GM23338 (cell line): ENCODE measurements around the gene HSPA9. TPM values are rescaled to one million over a fixed set of nuclear protein-coding genes. Genes with fewer than 3 reads are reported as not detected.
A peak's percentile ranks its signal among the peaks of the same experiment; 100 is the strongest.

Experiments
- ATAC-seq: fragments of 200-7000 bp; cut with Tn5 transposase; 3 replicates; pipeline ENCODE4 v1.9.1; 2020
- DNase-seq: peaks from one replicate; pipeline ENCODE4 v3.0.0-alpha.2; 2015; ENCODE audit warnings: low spot score
- H2AFZ ChIP-seq: fragments of 200-600 bp; sonication (generic); 2 replicates; pipeline ENCODE4 v1.8.0; 2016; ENCODE audit warnings: antibody characterized with exemption, mild to moderate bottlenecking, moderate library complexity
- H3F3A ChIP-seq: fragments of 200-600 bp; sonication (generic); replicated peaks from 2 replicates; pipeline ENCODE4 v1.8.0; 2017; ENCODE audit warnings: antibody characterized with exemption, mixed run types, low read depth
- H3K27ac ChIP-seq: fragments of 200-600 bp; sonication (generic); 2 replicates; pipeline ENCODE4 v1.6.1; 2016; ENCODE audit warnings: low read depth
- H3K27me3 ChIP-seq: fragments of 200-600 bp; sonication (generic); 2 replicates; pipeline ENCODE4 v1.8.0; 2016; ENCODE audit warnings: mild to moderate bottlenecking, mixed run types, moderate library complexity; ENCODE audit not compliant: insufficient read depth
- H3K36me3 ChIP-seq: fragments of 200-600 bp; sonication (generic); 2 replicates; pipeline ENCODE4 v1.8.0; 2016; ENCODE audit warnings: mild to moderate bottlenecking; ENCODE audit not compliant: insufficient read depth
- H3K4me1 ChIP-seq: fragments of 200-600 bp; sonication (generic); 2 replicates; pipeline ENCODE4 v1.8.0; 2016; ENCODE audit warnings: mild to moderate bottlenecking, moderate library complexity; ENCODE audit not compliant: insufficient read depth
- H3K4me2 ChIP-seq: fragments of 200-600 bp; sonication (generic); 2 replicates; pipeline ENCODE4 v1.7.1; 2017; ENCODE audit warnings: mixed run types
- H3K4me3 ChIP-seq: fragments of 200-600 bp; sonication (generic); 2 replicates; pipeline ENCODE4 v1.6.1; 2016; ENCODE audit warnings: mixed run types
- H3K79me2 ChIP-seq: fragments of 200-600 bp; sonication (generic); replicated peaks from 2 replicates; pipeline ENCODE4 v1.8.0; 2017; ENCODE audit warnings: mild to moderate bottlenecking; ENCODE audit not compliant: insufficient read depth
- H3K9me2 ChIP-seq: fragments of 200-600 bp; sonication (generic); 2 replicates; pipeline ENCODE4 v1.8.0; 2017; ENCODE audit not compliant: insufficient read depth
- H4K20me1 ChIP-seq: fragments of 200-600 bp; sonication (generic); replicated peaks from 2 replicates; pipeline ENCODE4 v1.8.0; 2017; ENCODE audit warnings: mild to moderate bottlenecking; ENCODE audit not compliant: insufficient read depth
- H3K27ac Mint-ChIP-seq: 2 replicates; pipeline ENCODE4 v1.8.0; 2020; ENCODE audit warnings: inconsistent platforms, mild to moderate bottlenecking, moderate library complexity, mixed read lengths
- H3K27me3 Mint-ChIP-seq: 3 replicates; pipeline ENCODE4 v1.8.0; 2022; ENCODE audit warnings: low read depth, mild to moderate bottlenecking, moderate library complexity, mixed read lengths, inconsistent platforms; ENCODE audit not compliant: insufficient read depth, poor library complexity
- H3K36me3 Mint-ChIP-seq: 3 replicates; pipeline ENCODE4 v1.8.0; 2021; ENCODE audit warnings: low read depth, mild to moderate bottlenecking, inconsistent platforms, moderate library complexity, mixed read lengths
- H3K4me1 Mint-ChIP-seq: 3 replicates; pipeline ENCODE4 v1.8.0; 2020; ENCODE audit warnings: mild to moderate bottlenecking, inconsistent platforms, mixed read lengths
- H3K4me3 Mint-ChIP-seq: 3 replicates; pipeline ENCODE4 v1.8.0; 2021; ENCODE audit warnings: moderate library complexity, mild to moderate bottlenecking, inconsistent platforms, mixed read lengths
- H3K9me3 Mint-ChIP-seq: 3 replicates; pipeline ENCODE4 v1.8.0; 2020; ENCODE audit warnings: moderate library complexity, mild to moderate bottlenecking, inconsistent platforms, mixed read lengths
- CREB1 ChIP-seq: fragments of 250-450 bp; sonication (Bioruptor Pico); IDR thresholded peaks from 2 replicates; pipeline ENCODE4 v1.5.0; 2020; ENCODE audit warnings: low read depth, mild to moderate bottlenecking, moderate library complexity
- ETS1 ChIP-seq: IDR thresholded peaks from 2 replicates; pipeline ENCODE4 v1.6.1; 2016; ENCODE audit warnings: antibody characterized with exemption
- EZH2 ChIP-seq: fragments of 200-600 bp; sonication (generic); IDR thresholded peaks from one replicate; pipeline ENCODE4 v1.8.0; 2017; ENCODE audit warnings: antibody characterized with exemption, mild to moderate bottlenecking, low read depth; ENCODE audit not compliant: unreplicated experiment
- EZH2phosphoT487 ChIP-seq: fragments of 200-600 bp; sonication (generic); IDR thresholded peaks from one replicate; pipeline ENCODE4 v1.8.1; 2018; ENCODE audit warnings: antibody characterized with exemption; ENCODE audit not compliant: unreplicated experiment
- JUNB ChIP-seq: IDR thresholded peaks from one replicate; pipeline ENCODE4 v1.6.1; 2016; ENCODE audit warnings: antibody characterized with exemption; ENCODE audit not compliant: unreplicated experiment
- NANOG ChIP-seq: IDR thresholded peaks from 2 replicates; pipeline ENCODE4 v1.6.1; 2016; ENCODE audit warnings: antibody characterized with exemption, borderline replicate concordance
- POLR2AphosphoS5 ChIP-seq: IDR thresholded peaks from 2 replicates; pipeline ENCODE4 v1.6.1; 2016; ENCODE audit warnings: antibody characterized with exemption, low read depth
- STAT1 ChIP-seq: IDR thresholded peaks from one replicate; pipeline ENCODE4 v1.6.1; 2016; ENCODE audit warnings: antibody characterized with exemption; ENCODE audit not compliant: unreplicated experiment
- ZNF114 ChIP-seq: fragments of 250-450 bp; sonication (Bioruptor Pico); IDR thresholded peaks from 2 replicates; pipeline ENCODE4 v1.5.0; 2020; ENCODE audit warnings: mild to moderate bottlenecking, moderate library complexity
- ZNF331 ChIP-seq: fragments of 250-450 bp; sonication (Bioruptor Pico); IDR thresholded peaks from 2 replicates; pipeline ENCODE4 v1.5.0; 2020; ENCODE audit warnings: low read depth, mild to moderate bottlenecking, moderate library complexity
- polyA plus RNA-seq: library from polyadenylated mRNA; unstranded; fragments of >200 nt; fragmentation: Nextera tagmentation; extraction: Ambion mirVana; gene quantifications from 2 replicates; pipeline ENCODE4 v1.2.1, GENCODE V29; 2016
- total RNA-seq: library from RNA; depleted of rRNA; stranded (reverse); fragments of >200 nt; shearing (Covaris generic); gene quantifications from 2 replicates; pipeline ENCODE4 v1.2.3, GENCODE V29; 2014
- TF ChIP-seq, protein P1 (sequence below), 2 experiments: fragments of 200-600 bp in 1 of 2; sonication (generic) in 1 of 2; conservative IDR thresholded peaks; 2 replicates each; pipeline versions ENCODE4 v1.5.1 to v1.6.1; 2016 to 2017; ENCODE audit warnings: antibody characterized with exemption in 2 of 2, low read depth in 2 of 2, mild to moderate bottlenecking in 2 of 2, moderate library complexity in 1 of 2
- TF ChIP-seq, protein P2 (sequence below): IDR thresholded peaks from one replicate; pipeline ENCODE4 v1.6.1; 2018; ENCODE audit warnings: antibody characterized with exemption; ENCODE audit not compliant: unreplicated experiment
- TF ChIP-seq, protein P3 (sequence below): fragments of 250-450 bp; sonication (Bioruptor Pico); IDR thresholded peaks from 2 replicates; pipeline ENCODE4 v1.5.0; 2020; ENCODE audit warnings: mild to moderate bottlenecking, moderate library complexity

Gene HSPA9
- total and polyA plus RNA-seq, 2 experiments from 2014 or later, result 302 to 751 TPM

- no peak overlapping the region for H3K4me2 ChIP-seq
- H3F3A ChIP-seq, result 0 out of 2 replicates have a peak, but pooled peaks cover 3% of the 10 kb centered on the region
- H3K79me2 ChIP-seq, result peaks cover 89% of the 10 kb centered on the region
- H3K4me1 Mint-ChIP-seq, result peaks cover 9% of the 10 kb centered on the region; the same call in 2 of the 3 replicates
- no peaks in the 10 kb centered on the region for H3K9me3 Mint-ChIP-seq
- no peak overlapping the region for H3K4me3 ChIP-seq
- peaks cover 25% of the 10 kb centered on the region for H3K36me3 ChIP-seq
- peaks cover 80% of the 10 kb centered on the region for H4K20me1 ChIP-seq
- peaks cover 42% of the 10 kb centered on the region for H3K36me3 Mint-ChIP-seq
- H3K9me2 ChIP-seq, result no peaks in the 10 kb centered on the region
- TF ChIP-seq STAT1, result no peak
- TF ChIP-seq ETS1, result no peak
- TF ChIP-seq, protein P1, sequence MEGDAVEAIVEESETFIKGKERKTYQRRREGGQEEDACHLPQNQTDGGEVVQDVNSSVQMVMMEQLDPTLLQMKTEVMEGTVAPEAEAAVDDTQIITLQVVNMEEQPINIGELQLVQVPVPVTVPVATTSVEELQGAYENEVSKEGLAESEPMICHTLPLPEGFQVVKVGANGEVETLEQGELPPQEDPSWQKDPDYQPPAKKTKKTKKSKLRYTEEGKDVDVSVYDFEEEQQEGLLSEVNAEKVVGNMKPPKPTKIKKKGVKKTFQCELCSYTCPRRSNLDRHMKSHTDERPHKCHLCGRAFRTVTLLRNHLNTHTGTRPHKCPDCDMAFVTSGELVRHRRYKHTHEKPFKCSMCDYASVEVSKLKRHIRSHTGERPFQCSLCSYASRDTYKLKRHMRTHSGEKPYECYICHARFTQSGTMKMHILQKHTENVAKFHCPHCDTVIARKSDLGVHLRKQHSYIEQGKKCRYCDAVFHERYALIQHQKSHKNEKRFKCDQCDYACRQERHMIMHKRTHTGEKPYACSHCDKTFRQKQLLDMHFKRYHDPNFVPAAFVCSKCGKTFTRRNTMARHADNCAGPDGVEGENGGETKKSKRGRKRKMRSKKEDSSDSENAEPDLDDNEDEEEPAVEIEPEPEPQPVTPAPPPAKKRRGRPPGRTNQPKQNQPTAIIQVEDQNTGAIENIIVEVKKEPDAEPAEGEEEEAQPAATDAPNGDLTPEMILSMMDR (conservative IDR thresholded peaks at IDR 0.05; ENCODE audit: low read depth in 2 of 2), result no peak
- no peak for TF ChIP-seq JUNB
- TF ChIP-seq, protein P2, sequence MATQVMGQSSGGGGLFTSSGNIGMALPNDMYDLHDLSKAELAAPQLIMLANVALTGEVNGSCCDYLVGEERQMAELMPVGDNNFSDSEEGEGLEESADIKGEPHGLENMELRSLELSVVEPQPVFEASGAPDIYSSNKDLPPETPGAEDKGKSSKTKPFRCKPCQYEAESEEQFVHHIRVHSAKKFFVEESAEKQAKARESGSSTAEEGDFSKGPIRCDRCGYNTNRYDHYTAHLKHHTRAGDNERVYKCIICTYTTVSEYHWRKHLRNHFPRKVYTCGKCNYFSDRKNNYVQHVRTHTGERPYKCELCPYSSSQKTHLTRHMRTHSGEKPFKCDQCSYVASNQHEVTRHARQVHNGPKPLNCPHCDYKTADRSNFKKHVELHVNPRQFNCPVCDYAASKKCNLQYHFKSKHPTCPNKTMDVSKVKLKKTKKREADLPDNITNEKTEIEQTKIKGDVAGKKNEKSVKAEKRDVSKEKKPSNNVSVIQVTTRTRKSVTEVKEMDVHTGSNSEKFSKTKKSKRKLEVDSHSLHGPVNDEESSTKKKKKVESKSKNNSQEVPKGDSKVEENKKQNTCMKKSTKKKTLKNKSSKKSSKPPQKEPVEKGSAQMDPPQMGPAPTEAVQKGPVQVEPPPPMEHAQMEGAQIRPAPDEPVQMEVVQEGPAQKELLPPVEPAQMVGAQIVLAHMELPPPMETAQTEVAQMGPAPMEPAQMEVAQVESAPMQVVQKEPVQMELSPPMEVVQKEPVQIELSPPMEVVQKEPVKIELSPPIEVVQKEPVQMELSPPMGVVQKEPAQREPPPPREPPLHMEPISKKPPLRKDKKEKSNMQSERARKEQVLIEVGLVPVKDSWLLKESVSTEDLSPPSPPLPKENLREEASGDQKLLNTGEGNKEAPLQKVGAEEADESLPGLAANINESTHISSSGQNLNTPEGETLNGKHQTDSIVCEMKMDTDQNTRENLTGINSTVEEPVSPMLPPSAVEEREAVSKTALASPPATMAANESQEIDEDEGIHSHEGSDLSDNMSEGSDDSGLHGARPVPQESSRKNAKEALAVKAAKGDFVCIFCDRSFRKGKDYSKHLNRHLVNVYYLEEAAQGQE, result no peak
- no peak for TF ChIP-seq EZH2phosphoT487
- TF ChIP-seq, protein P3, sequence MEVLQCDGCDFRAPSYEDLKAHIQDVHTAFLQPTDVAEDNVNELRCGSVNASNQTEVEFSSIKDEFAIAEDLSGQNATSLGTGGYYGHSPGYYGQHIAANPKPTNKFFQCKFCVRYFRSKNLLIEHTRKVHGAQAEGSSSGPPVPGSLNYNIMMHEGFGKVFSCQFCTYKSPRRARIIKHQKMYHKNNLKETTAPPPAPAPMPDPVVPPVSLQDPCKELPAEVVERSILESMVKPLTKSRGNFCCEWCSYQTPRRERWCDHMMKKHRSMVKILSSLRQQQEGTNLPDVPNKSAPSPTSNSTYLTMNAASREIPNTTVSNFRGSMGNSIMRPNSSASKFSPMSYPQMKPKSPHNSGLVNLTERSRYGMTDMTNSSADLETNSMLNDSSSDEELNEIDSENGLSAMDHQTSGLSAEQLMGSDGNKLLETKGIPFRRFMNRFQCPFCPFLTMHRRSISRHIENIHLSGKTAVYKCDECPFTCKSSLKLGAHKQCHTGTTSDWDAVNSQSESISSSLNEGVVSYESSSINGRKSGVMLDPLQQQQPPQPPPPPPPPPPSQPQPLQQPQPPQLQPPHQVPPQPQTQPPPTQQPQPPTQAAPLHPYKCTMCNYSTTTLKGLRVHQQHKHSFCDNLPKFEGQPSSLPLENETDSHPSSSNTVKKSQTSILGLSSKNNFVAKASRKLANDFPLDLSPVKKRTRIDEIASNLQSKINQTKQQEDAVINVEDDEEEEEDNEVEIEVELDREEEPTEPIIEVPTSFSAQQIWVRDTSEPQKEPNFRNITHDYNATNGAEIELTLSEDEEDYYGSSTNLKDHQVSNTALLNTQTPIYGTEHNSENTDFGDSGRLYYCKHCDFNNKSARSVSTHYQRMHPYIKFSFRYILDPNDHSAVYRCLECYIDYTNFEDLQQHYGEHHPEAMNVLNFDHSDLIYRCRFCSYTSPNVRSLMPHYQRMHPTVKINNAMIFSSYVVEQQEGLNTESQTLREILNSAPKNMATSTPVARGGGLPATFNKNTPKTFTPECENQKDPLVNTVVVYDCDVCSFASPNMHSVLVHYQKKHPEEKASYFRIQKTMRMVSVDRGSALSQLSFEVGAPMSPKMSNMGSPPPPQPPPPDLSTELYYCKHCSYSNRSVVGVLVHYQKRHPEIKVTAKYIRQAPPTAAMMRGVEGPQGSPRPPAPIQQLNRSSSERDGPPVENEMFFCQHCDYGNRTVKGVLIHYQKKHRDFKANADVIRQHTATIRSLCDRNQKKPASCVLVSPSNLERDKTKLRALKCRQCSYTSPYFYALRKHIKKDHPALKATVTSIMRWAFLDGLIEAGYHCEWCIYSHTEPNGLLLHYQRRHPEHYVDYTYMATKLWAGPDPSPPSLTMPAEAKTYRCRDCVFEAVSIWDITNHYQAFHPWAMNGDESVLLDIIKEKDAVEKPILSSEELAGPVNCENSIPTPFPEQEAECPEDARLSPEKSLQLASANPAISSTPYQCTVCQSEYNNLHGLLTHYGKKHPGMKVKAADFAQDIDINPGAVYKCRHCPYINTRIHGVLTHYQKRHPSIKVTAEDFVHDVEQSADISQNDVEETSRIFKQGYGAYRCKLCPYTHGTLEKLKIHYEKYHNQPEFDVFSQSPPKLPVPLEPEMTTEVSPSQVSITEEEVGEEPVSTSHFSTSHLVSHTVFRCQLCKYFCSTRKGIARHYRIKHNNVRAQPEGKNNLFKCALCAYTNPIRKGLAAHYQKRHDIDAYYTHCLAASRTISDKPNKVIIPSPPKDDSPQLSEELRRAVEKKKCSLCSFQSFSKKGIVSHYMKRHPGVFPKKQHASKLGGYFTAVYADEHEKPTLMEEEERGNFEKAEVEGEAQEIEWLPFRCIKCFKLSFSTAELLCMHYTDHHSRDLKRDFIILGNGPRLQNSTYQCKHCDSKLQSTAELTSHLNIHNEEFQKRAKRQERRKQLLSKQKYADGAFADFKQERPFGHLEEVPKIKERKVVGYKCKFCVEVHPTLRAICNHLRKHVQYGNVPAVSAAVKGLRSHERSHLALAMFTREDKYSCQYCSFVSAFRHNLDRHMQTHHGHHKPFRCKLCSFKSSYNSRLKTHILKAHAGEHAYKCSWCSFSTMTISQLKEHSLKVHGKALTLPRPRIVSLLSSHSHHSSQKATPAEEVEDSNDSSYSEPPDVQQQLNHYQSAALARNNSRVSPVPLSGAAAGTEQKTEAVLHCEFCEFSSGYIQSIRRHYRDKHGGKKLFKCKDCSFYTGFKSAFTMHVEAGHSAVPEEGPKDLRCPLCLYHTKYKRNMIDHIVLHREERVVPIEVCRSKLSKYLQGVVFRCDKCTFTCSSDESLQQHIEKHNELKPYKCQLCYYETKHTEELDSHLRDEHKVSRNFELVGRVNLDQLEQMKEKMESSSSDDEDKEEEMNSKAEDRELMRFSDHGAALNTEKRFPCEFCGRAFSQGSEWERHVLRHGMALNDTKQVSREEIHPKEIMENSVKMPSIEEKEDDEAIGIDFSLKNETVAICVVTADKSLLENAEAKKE (CRISPR knock-in tag), result no peak
- no peak for TF ChIP-seq NANOG
- no peak for TF ChIP-seq ZNF114
- TF ChIP-seq POLR2AphosphoS5, result no peak
- TF ChIP-seq ZNF331, result no peak
- no peak for TF ChIP-seq EZH2
- TF ChIP-seq CREB1 (CRISPR knock-in tag), result no peak
- peaks cover 1% of the 10 kb centered on the region for H3K27me3 Mint-ChIP-seq
- no peak for DNase-seq
- no peak for ATAC-seq
- H3K27ac Mint-ChIP-seq, result no peak overlapping the region
- H3K4me3 Mint-ChIP-seq, result no peak overlapping the region
- H3K27ac ChIP-seq, result peak overlapping the region; percentile 51
- no peaks in the 10 kb centered on the region for H3K27me3 ChIP-seq
- no peaks in the 10 kb centered on the region for H3K4me1 ChIP-seq
- no peak overlapping the region for H2AFZ ChIP-seq
Measured at GRCh38 chr5:138520971-138521370, 54.2 kb downstream of the HSPA9 start.
